Effector memory CD4-positive, alpha-beta T cell (primary cell): ENCODE measurements around the gene DIP2B.

Source experiments
- DNase-seq, 3 donors: peaks; one replicate each; pipeline ENCODE4 v3.0.0-alpha.2; 2020
- H3K27ac ChIP-seq: 2 replicates; pipeline ENCODE4 v1.7.0; 2013; ENCODE audit warnings: mild to moderate bottlenecking, low read length, moderate library complexity; ENCODE audit not compliant: insufficient read depth, poor library complexity, severe bottlenecking
- H3K27me3 ChIP-seq: replicated peaks from 2 replicates; pipeline ENCODE4 v1.7.0; 2013; ENCODE audit warnings: mild to moderate bottlenecking, low read length; ENCODE audit not compliant: insufficient read depth, control insufficient read depth, poor library complexity, severe bottlenecking
- H3K36me3 ChIP-seq: 2 replicates; pipeline ENCODE4 v1.7.0; 2013; ENCODE audit warnings: mild to moderate bottlenecking, low read length, moderate library complexity; ENCODE audit not compliant: control insufficient read depth, insufficient read depth
- H3K4me1 ChIP-seq: 2 replicates; pipeline ENCODE4 v1.7.0; 2013; ENCODE audit warnings: low read length, mild to moderate bottlenecking; ENCODE audit not compliant: control insufficient read depth, insufficient read depth, poor library complexity, severe bottlenecking
- H3K4me3 ChIP-seq: 2 replicates; pipeline ENCODE4 v1.7.0; 2013; ENCODE audit warnings: low read length, low read depth, mild to moderate bottlenecking; ENCODE audit not compliant: insufficient read depth, poor library complexity, severe bottlenecking
- H3K9me3 ChIP-seq: 2 replicates; pipeline ENCODE4 v1.7.0; 2013; ENCODE audit warnings: mild to moderate bottlenecking, low read length, moderate library complexity; ENCODE audit not compliant: control insufficient read depth

Gene DIP2B

DNA sequence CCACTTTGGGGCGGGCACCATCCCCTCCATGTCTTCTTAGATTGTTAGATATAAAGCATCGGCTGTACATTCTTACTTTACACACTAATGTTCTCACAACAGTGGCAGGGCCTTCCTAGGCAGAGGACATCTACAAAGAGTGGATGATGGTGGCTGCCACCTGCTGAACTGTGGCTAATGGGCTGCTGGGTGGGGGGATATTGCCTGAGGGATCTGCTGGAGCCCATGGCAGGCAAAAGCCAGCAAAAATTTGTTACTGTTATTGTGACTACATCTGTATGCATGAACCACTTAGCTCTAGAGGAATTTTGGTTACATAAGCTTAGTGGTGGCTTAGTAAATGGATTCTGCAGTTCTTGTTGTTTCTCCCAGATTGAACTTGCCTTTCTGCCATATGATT lies 52.6 kb downstream of the DIP2B start:
- no peak for DNase-seq
- Histone ChIP-seq H3K4me1 (no peaks in the 10 kb centered on the region), H3K36me3 (no peaks in the 10 kb centered on the region), H3K27me3 (no peaks in the 10 kb centered on the region), H3K4me3 (no peak overlapping the region), H3K9me3 (no peaks in the 10 kb centered on the region), H3K27ac (no peak overlapping the region)

DNA sequence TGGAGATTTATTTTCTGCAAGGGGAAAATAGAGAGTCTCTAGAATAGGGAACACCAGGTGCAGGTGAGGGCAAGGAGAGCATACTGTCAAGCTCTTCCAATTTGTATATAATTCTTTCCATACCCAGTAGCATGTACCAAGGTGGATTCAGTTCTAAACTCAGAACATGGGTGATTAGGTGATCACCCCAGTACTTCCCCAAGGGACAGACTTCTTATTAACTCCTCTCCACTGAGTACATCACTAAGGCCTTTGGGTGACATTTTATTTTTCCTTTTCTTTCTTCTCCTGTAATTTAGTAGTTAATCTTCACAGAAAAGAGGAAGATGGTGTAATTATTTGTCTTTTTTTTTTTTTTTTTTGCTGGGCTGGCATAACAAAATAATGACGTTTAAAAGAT lies 54.2 kb downstream of the DIP2B start:
- Histone ChIP-seq H3K27me3 (no peaks in the 10 kb centered on the region), H3K4me1 (no peaks in the 10 kb centered on the region), H3K36me3 (no peaks in the 10 kb centered on the region), H3K9me3 (no peaks in the 10 kb centered on the region), H3K4me3 (no peak overlapping the region), H3K27ac (no peak overlapping the region)
- DNase-seq = no peak

DNA sequence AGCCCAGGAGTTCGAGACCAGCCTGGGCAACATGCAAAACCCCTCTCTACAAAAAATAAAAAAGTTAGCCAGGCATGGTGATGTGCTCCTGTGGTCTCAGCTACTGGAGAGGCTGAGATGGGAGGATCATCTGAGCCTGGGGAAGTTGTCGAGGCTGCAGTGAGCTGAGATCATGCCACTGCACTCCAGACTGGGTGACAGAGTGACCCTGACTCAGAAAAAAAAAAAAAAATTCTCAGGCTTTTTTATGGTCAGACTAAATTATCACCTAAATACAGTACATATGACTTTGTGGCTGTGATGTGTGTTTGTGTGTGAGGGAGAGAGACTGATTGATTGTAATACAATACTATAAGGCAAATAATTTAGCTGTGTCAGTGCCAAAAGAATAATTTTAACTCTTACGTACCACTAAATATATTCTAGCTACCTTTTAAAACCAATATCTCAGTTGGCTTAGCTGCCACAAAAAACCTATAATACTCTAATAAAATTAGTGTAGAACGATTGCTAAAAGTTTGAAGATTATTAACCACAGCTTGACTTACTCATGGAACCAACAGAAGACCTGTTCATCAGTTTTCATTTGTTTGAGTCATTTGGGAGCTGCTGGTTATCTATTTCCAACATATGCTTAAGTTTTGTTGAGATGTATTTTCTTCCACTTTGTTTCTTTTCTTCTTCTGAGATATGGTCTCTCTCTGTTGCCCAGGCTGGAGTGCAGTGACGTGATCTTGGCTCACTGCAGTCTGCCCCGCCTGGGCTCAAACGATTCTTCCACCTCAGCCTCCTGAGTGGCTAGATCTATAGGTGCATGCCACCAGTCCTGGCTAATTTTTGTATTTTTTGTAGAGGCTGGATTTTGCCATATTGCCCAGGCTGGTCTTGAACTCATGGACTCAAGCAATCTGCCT lies 58.0 kb downstream of the DIP2B start:
- Histone ChIP-seq H3K9me3 (no peaks in the 10 kb centered on the region), H3K4me1 (no peaks in the 10 kb centered on the region), H3K4me3 (no peak overlapping the region), H3K27me3 (no peaks in the 10 kb centered on the region), H3K36me3 (no peaks in the 10 kb centered on the region), H3K27ac (no peak overlapping the region)
- DNase-seq = no peak

DNA sequence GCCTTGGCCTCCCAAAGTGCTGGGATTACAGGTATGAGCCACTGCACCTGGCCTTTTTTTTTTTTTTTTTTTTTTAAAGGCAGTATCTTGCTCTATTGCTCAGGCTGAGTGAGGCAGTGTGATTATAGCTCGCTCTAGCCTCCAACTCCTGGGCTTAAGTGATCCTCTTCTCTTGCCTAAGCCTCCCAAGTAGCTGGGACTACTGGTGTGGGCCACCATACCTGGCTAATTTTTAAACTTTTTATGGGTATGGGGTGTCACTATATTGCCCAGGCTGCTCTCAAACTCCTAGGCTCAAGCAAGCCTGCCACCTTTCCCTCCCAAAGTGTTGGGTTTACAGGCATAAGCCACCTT lies 58.6 kb downstream of the DIP2B start:
- Histone ChIP-seq H3K4me3 (no peak overlapping the region), H3K27me3 (no peaks in the 10 kb centered on the region), H3K4me1 (no peaks in the 10 kb centered on the region), H3K27ac (no peak overlapping the region), H3K36me3 (no peaks in the 10 kb centered on the region), H3K9me3 (no peaks in the 10 kb centered on the region)
- DNase-seq = no peak

DNA sequence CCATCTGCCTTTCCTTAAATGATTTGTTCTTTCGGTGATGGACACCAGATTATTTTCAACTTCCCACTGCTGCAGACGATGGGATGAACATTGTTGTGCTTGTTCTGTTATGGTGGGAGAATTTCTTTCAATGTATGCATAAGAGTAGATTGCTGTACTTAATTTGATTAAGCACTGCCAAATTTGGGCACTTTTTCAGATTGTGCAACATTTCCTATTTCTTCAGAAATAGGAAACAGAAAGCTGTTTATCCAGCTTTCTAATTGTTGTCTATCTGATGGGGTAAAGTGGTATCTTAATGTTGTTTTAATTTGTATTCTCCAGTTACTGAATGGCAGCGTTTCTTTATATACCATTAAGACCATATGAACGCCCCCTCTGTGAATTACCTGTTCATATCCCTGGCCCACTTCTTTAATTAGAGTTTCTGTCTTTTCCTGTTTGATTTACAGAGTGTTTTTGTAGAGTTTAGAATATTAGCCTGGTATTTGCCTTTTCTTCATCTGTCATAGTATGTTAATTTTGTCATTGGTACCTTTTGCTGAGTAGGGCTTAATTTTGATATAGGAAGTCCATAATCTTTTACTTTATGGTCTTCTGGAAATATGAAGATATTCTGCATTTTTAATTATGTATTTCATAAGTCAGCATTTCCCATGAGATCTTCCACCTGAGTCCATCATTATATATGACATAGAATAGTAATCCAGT lies 59.6 kb downstream of the DIP2B start:
- H3K27me3 ChIP-seq = no peaks in the 10 kb centered on the region
- H3K27ac ChIP-seq = no peak overlapping the region
- no peaks in the 10 kb centered on the region for H3K36me3 ChIP-seq
- no peaks in the 10 kb centered on the region for H3K9me3 ChIP-seq
- DNase-seq = no peak
- H3K4me1 ChIP-seq = no peaks in the 10 kb centered on the region
- H3K4me3 ChIP-seq = no peak overlapping the region

DNA sequence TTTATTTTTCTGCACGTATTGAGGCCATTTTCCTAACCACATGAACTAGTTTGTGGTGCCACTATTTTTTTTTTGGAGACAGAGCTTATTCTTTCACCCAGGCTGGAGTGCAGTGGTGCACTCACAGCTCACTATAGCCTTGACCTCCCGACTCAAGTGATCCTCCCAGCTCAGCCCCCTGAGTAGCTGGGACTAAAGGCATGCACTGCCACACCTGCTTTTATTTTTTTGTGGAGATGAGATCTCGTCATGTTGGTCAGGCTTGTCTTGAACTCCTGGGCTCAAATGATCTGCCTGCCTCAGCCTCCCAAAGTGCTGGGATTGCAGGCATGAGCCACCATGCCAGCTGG lies 60.1 kb downstream of the DIP2B start:
- Histone ChIP-seq H3K9me3 (no peaks in the 10 kb centered on the region), H3K36me3 (no peaks in the 10 kb centered on the region), H3K27me3 (no peaks in the 10 kb centered on the region), H3K4me1 (no peaks in the 10 kb centered on the region), H3K27ac (no peak overlapping the region), H3K4me3 (no peak overlapping the region)
- no peak for DNase-seq

DNA sequence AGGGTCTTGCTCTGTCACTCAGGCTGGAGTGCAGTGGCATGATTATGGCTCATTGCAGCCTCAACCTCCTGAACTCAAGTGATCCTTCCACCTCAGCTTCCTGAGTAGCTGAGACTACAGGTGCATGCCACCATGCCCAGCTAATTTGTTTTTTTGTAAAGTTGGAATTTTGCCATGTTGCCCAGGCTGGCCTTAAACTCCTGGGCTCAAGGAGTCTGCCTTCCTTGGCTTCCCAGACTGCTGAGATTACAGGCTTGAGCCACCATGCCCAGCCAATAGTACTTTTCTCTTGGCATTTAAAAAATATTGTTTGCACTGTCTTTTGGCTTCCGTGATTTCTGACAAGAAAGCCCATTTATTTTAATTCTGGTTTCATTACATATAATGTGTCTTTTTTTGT lies 61.3 kb downstream of the DIP2B start:
- Histone ChIP-seq H3K27me3 (no peaks in the 10 kb centered on the region), H3K27ac (no peak overlapping the region), H3K4me3 (no peak overlapping the region), H3K4me1 (no peaks in the 10 kb centered on the region), H3K9me3 (no peaks in the 10 kb centered on the region), H3K36me3 (no peaks in the 10 kb centered on the region)
- no peak for DNase-seq

DNA sequence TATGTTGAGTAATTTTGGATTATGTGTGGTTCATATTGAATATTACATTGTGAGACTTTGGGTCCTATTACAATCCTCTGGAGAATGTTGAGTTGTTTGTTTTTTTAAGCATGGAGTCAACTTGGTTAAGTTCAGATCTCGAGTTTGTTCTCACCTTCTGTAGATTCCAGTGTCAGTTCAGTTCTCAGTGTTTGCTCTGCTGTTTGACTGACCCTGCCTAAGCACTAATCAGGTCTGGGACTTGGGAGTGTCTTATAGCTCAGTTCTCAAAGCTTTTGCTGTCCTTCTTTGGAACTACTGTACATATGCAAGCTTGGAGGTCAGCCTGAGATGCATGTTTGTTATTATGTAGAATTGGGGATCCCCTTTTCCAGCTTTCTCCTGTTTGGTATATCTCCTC lies 63.1 kb downstream of the DIP2B start:
- Histone ChIP-seq H3K9me3 (no peaks in the 10 kb centered on the region), H3K4me3 (no peak overlapping the region), H3K36me3 (no peaks in the 10 kb centered on the region), H3K27me3 (no peaks in the 10 kb centered on the region), H3K4me1 (no peaks in the 10 kb centered on the region), H3K27ac (no peak overlapping the region)
- no peak for DNase-seq

DNA sequence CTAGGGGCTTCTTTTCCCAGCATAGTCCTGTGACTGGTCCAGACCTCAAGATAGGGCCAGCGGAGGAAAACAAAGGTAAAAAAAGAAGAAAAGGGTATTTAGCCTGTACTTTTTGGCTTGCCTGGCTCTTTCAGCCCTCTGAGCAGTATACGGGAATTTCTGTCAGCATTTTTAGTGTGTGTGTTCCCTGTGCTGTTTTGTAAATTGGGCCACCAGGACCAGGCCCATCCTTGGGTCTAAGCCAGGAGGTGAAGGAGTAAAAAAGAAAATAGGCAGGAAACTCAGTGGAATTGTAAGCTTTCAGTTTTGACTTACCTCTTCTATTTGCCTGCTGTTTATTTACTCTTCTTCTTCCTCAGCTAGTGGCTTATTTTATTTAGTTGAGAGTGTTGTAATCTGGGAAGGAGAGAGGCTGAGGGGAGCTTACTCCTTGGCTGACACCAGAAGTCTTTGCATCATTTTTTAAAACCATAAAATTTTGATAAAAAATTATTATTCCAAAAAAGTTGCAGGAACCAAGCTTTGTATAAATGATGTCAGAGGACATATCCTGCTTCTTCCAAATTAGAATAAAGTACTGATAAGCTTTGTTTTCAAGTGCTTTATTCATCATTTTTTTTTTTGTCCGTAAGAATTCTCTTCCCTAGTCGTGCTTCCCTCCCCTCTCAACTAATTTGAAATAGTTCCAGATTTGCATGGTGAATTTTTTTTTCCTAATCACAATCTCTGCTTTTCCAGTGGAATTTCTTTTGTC lies 63.7 kb downstream of the DIP2B start:
- H3K27ac ChIP-seq = no peak overlapping the region

DNA sequence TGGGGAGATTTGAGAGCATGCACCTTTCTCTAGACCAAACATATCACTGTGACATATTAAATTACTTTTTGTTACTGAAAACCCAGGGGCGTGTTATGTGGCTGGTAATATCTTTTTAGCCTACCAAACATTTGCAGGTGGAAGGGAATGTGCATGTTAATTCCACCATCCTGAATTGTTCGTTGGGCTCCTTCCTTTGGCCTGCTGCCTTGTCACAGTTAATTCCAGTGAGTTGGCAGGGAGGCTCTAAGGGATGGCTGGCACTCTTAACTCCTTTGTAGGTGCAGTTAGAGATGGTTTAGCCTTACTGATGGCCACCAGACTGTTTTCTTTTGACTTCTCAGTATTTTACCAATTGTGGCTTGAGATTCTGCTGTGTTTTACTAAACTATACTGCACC lies 64.5 kb downstream of the DIP2B start:
- H3K4me1 ChIP-seq = no peaks in the 10 kb centered on the region
- no peaks in the 10 kb centered on the region for H3K9me3 ChIP-seq
- no peaks in the 10 kb centered on the region for H3K27me3 ChIP-seq
- no peaks in the 10 kb centered on the region for H3K36me3 ChIP-seq
- no peak for DNase-seq
- no peak overlapping the region for H3K27ac ChIP-seq
- H3K4me3 ChIP-seq = no peak overlapping the region

More for the DNA sequence above, 63.7 kb downstream of the DIP2B start:
- Histone ChIP-seq H3K27me3 (no peaks in the 10 kb centered on the region), H3K4me1 (no peaks in the 10 kb centered on the region), H3K36me3 (no peaks in the 10 kb centered on the region), H3K9me3 (no peaks in the 10 kb centered on the region), H3K4me3 (no peak overlapping the region)
- no peak for DNase-seq
